MM.1S (cell line): ENCODE data around the gene ERICH3.

Experiments
- CTCF ChIP-seq: fragments of 300-600 bp; sonication (generic); IDR thresholded peaks from 2 replicates; pipeline ENCODE4 v1.5.1; 2016; ENCODE audit warnings: antibody characterized with exemption, low read length, mixed read lengths
- EZH2 ChIP-seq: fragments of 300-600 bp; sonication (generic); optimal IDR thresholded peaks from 2 replicates; pipeline ENCODE3; 2017; ENCODE audit warnings: low read depth, mild to moderate bottlenecking, antibody characterized with exemption, low read length, mixed read lengths
- EZH2phosphoT487 ChIP-seq: fragments of 300-600 bp; sonication (generic); IDR thresholded peaks from 2 replicates; pipeline ENCODE4 v1.6.1; 2018; ENCODE audit warnings: antibody characterized with exemption, low read length

GRCh38 chr1:74548961-74549750 is 124.4 kb downstream of the ERICH3 start:
- TF ChIP-seq EZH2 (no peak), CTCF (no peak), EZH2phosphoT487 (no peak)
